Lung (tissue), 12 donors: ENCODE data around the gene SHH. TPM values are rescaled to one million over a fixed set of nuclear protein-coding genes. Genes with fewer than 3 reads are reported as not detected.

Experiments
- ATAC-seq: fragments of 200-7000 bp; cut with Tn5 transposase; one replicate; pipeline ENCODE4 v1.9.1; 2020; ENCODE audit warnings: moderate number of reproducible peaks; ENCODE audit not compliant: insufficient read depth, low FRiP score
- DNase-seq, 3 donors: peaks; one replicate each; pipeline ENCODE4 v3.0.0-alpha.2; 2013 to 2017
- H3K27ac ChIP-seq, 2 donors: one replicate each; pipeline ENCODE4 v1.5.1; 2013; ENCODE audit warnings: mild to moderate bottlenecking in 2 of 2, moderate library complexity in 2 of 2, control low read depth in 1 of 2, inconsistent platforms in 1 of 2, low read depth in 1 of 2, low read length in 1 of 2
- H3K27me3 ChIP-seq, 3 donors: one replicate each; pipeline ENCODE4 v1.5.1; 2013; ENCODE audit warnings: low read length in 2 of 3; ENCODE audit not compliant: control insufficient read depth in 3 of 3, insufficient read depth in 3 of 3
- H3K36me3 ChIP-seq, 4 donors: one replicate each; pipeline ENCODE4 v1.5.1; 2013; ENCODE audit warnings: low read length in 4 of 4, mild to moderate bottlenecking in 1 of 4, moderate library complexity in 1 of 4; ENCODE audit not compliant: control insufficient read depth in 4 of 4, insufficient read depth in 4 of 4
- H3K4me1 ChIP-seq, 5 donors: one replicate each; pipeline ENCODE4 v1.5.1; 2013; ENCODE audit warnings: low read length in 5 of 5, mild to moderate bottlenecking in 2 of 5, moderate library complexity in 1 of 5; ENCODE audit not compliant: control insufficient read depth in 5 of 5, insufficient read depth in 5 of 5
- H3K4me3 ChIP-seq: one replicate; pipeline ENCODE4 v1.5.1; 2013; ENCODE audit warnings: mild to moderate bottlenecking, control low read depth, moderate library complexity
- H3K9ac ChIP-seq, 2 donors: one replicate each; pipeline ENCODE4 v1.5.1; 2013; ENCODE audit warnings: low read length in 2 of 2, control low read depth in 1 of 2; ENCODE audit not compliant: insufficient read depth in 1 of 2
- H3K9me3 ChIP-seq, 4 donors: one replicate each; pipeline ENCODE4 v1.5.1; 2013; ENCODE audit warnings: low read length in 3 of 4, mild to moderate bottlenecking in 1 of 4, moderate library complexity in 1 of 4; ENCODE audit not compliant: control insufficient read depth in 4 of 4, insufficient read depth in 3 of 4
- WGBS, 2 donors: extraction: QIAGEN DNeasy Blood & Tissue Kit; methylation state at CpG; one replicate each; pipeline ENCODE4 v1.1.7; 2013; 5-methylcytosine and 5-hydroxymethylcytosine counted together
- polyA plus RNA-seq, 2 donors: library from polyadenylated mRNA; stranded (reverse); fragments of 200-250 nt; gene quantifications; one replicate each; pipeline ENCODE4 v1.2.1, GENCODE V29; 2013
- total RNA-seq, 2 donors: library from RNA; depleted of rRNA in 1 of 2; stranded (reverse); fragments of >200 nt in 1 of 2; gene quantifications; one replicate each; pipeline ENCODE4 v1.2.1, GENCODE V29; 2014 to 2021
- TF ChIP-seq, protein P1 (sequence below): IDR thresholded peaks from 2 replicates; pipeline ENCODE4 v1.5.1; 2012; ENCODE audit warnings: mild to moderate bottlenecking; ENCODE audit errors: control extremely low read depth, extremely low read depth
- donor health status: control.
- donor health status: control.
- donor health status: Bipolar disorder and iron deficiency.
- donor health status: healthy.
- donor health status: DM: yes; HTN: yes; CAD: no.

SHH gene
- total and polyA plus RNA-seq, 4 donors, result 1.5 to 9.3 (median 4.4) TPM

DNA sequence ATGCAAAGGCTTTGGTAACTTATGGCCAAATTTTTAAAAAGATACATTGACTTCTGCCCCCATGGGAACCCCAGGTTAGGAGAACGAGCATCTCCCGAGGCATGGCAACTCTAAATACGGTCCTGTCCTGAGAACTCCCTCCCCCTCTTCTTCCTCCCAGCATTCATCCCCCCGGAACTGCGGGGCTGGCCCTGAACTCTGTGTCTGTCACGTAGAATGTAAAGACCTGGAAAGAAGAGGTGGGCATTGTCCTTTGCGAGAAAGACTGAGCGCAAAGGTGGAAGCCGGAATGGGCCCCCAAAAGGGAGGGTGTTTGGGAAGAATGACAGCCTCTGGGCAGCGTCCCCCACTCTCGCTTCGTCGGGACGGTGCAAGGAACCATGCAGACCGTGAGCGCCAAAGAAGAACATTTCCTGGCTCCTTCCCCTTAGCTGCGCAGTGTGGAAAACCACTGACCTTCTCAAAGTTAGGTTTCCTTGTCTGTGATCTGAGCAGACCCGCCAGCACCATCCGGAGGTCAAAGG, 21.0 kb downstream of the SHH start:
- ATAC-seq (no peak), DNase-seq (no peak)
- TF ChIP-seq, protein P1, sequence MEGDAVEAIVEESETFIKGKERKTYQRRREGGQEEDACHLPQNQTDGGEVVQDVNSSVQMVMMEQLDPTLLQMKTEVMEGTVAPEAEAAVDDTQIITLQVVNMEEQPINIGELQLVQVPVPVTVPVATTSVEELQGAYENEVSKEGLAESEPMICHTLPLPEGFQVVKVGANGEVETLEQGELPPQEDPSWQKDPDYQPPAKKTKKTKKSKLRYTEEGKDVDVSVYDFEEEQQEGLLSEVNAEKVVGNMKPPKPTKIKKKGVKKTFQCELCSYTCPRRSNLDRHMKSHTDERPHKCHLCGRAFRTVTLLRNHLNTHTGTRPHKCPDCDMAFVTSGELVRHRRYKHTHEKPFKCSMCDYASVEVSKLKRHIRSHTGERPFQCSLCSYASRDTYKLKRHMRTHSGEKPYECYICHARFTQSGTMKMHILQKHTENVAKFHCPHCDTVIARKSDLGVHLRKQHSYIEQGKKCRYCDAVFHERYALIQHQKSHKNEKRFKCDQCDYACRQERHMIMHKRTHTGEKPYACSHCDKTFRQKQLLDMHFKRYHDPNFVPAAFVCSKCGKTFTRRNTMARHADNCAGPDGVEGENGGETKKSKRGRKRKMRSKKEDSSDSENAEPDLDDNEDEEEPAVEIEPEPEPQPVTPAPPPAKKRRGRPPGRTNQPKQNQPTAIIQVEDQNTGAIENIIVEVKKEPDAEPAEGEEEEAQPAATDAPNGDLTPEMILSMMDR, result no peak
- no peak overlapping the region for H3K9ac ChIP-seq
- H3K27ac ChIP-seq, result no peak overlapping the region
- peaks cover 0 to 8% (median 3%) of the 10 kb centered on the region in 3 donors for H3K27me3 ChIP-seq
- WGBS, 2 donors, result 76 to 80% methylated on average over 19 of the region's 19 CpGs
- H3K4me3 ChIP-seq, result no peak overlapping the region
- no peaks in the 10 kb centered on the region for H3K4me1 ChIP-seq
- no peaks in the 10 kb centered on the region for H3K36me3 ChIP-seq
- peaks cover 0 to 4% (median 0%) of the 10 kb centered on the region in 4 donors for H3K9me3 ChIP-seq

DNA sequence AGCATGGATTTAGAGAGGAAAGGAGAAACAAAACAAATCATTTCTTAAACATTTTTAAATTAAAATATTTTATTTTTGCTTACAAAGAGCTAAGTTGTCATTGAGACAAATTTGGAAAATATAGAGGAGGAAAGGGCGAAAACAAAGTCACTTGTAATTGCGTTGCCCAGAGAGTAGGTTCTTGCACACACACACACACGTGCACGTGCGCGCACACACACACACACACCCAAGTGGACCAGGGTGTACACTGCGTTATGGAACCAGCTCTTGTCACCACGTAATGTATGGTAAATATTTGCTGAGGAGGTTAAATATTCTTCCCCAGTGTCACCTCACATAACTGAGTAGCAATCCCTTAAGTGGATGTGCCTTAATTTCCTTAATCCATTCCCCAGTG, 21.6 kb downstream of the SHH start:
- H3K9ac ChIP-seq, result no peak overlapping the region
- 62 to 72% methylated on average over 8 of the region's 8 CpGs for WGBS, 2 donors

DNA sequence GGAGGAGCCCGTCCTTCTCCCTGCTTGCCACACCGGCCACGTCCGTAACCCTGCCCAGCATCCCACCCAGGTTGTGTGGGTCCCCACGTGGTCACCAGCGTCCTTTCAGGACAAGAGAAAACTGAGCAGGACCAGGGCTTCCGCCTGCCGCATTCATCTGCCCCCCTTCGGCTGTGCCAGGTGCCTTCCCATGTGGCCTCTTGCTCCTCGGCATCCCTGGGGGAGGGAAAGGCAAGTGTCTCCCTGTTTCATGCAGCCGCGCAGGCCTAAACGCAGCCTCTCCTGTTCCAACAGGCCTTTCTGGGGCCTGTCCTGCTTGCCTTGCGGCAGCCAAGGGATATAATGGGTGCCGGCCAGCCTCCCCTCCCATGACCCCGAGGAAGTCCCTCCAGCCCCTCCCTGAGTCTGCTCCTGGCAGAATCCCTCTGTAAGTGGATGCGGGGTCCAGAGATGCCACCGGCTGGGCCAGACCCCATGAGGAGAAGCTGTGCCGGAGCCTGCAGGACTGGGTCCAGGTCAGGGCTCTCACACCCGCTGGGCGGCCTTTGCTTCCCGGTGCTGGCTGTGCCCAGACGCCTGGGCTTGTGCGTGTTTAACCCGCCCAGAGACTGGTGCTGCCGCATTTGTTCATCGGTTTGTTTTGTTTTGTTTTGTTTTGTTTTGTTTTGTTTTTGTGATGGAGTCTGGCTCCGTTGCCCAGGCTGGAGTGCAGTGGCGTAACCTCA, 23.1 kb downstream of the SHH start:
- Histone ChIP-seq H3K27ac (no peak overlapping the region), H3K4me1 (no peaks in the 10 kb centered on the region), H3K27me3 (peaks cover 0 to 5% (median 0%) of the 10 kb centered on the region in 3 donors), H3K4me3 (no peak overlapping the region), H3K36me3 (peaks cover 0 to 2% (median 0%) of the 10 kb centered on the region in 4 donors), H3K9me3 (peaks cover 0 to 4% (median 0%) of the 10 kb centered on the region in 4 donors), H3K9ac (no peak overlapping the region)
- DNase-seq (no peak), ATAC-seq (no peak)
- WGBS, 2 donors, result 89 to 90% methylated on average over 28 to 29 of the region's 29 CpGs
- TF ChIP-seq, protein P1, result no peak

More for the DNA sequence above, 21.6 kb downstream of the SHH start:
- Histone ChIP-seq H3K4me1 (no peaks in the 10 kb centered on the region), H3K9me3 (peaks cover 0 to 4% (median 0%) of the 10 kb centered on the region in 4 donors), H3K27ac (no peak overlapping the region), H3K27me3 (peaks cover 0 to 6% (median 3%) of the 10 kb centered on the region in 3 donors), H3K4me3 (no peak overlapping the region), H3K36me3 (no peaks in the 10 kb centered on the region)
- DNase-seq (no peak), ATAC-seq (no peak)
- TF ChIP-seq, protein P1, result no peak
